ENCODE measurements around the gene OLFM4. TPM values are rescaled to one million over a fixed set of nuclear protein-coding genes. Genes with fewer than 3 reads are reported as not detected.

Gene OLFM4
- total RNA-seq, 4 donors from 2014 or later: 0.29 to 0.83 TPM; not detected in 2

GRCh38 chr13:52997951-52998876 is 30.4 kb upstream of the OLFM4 start:
- Histone ChIP-seq H3K4me1 (no peaks in the 10 kb centered on the region), H3K36me3 (no peaks in the 10 kb centered on the region), H3K9me3 (no peaks in the 10 kb centered on the region), H3K4me3 (no peak overlapping the region), H3K27me3 (no peaks in the 10 kb centered on the region), H3K27ac (no peak overlapping the region)
- 77% methylated on average over 5 of the region's 5 CpGs for WGBS
- DNase-seq (ENCODE audit: low spot score in 2 of 2): no peak
- TF ChIP-seq EP300 (IDR thresholded peaks at IDR 0.05) (no peak), CTCF (IDR thresholded peaks at IDR 0.05) (no peak)

DNA sequence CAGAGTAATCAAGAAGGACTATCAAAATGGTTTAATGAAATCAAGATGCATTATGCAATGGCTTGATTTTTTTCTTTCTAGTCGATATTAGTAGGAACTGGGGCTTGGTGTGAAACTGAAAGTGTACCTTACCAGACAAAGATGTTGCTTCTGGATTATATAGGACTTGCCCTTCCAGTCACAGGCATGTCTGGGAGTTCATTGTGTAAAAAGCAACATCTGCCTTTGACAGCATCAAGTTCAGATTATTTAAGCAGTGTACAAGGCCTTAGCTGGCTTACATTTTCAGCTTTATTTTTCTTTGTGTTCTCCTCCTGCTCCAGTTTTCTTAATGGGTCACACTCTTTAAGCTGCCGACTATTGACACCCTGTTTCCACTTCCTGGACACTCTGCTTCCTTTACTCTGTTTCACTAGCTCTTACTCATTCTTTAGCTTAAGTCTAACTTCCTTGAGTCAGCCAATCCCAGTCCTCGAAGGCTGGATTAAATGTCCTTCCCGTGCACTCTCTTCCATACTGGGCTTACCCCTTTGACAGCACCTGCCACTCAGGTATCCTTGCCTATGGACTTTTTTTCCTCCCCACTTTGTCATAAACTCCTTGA is 29.4 kb upstream of the OLFM4 start:
- no peaks in the 10 kb centered on the region for H3K4me1 ChIP-seq
- no peak overlapping the region for H3K4me3 ChIP-seq
- H3K27ac ChIP-seq: no peak overlapping the region
- DNase-seq (ENCODE audit: low spot score in 2 of 2): no peak
- WGBS: 66% methylated on average over 4 of the region's 4 CpGs
- H3K9me3 ChIP-seq: no peaks in the 10 kb centered on the region
- no peak for TF ChIP-seq CTCF (IDR thresholded peaks at IDR 0.05)
- TF ChIP-seq EP300 (IDR thresholded peaks at IDR 0.05): no peak
- H3K36me3 ChIP-seq: no peaks in the 10 kb centered on the region
- H3K27me3 ChIP-seq: no peaks in the 10 kb centered on the region

- no peaks in the 10 kb centered on the region for H3K4me1 ChIP-seq
- TF ChIP-seq CTCF (IDR thresholded peaks at IDR 0.05) (no peak), EP300 (IDR thresholded peaks at IDR 0.05) (no peak), POLR2AphosphoS5 (IDR thresholded peaks at IDR 0.05) (no peak), POLR2A (IDR thresholded peaks at IDR 0.05) (no peak)
- H3K36me3 ChIP-seq: no peaks in the 10 kb centered on the region
- no peak overlapping the region for H3K27ac ChIP-seq
- no peak for DNase-seq (ENCODE audit: low spot score in 2 of 2)
- WGBS: 64% methylated on average over 4 of the region's 4 CpGs
- H3K27me3 ChIP-seq: no peaks in the 10 kb centered on the region
- no peaks in the 10 kb centered on the region for H3K9me3 ChIP-seq
- H3K4me3 ChIP-seq: no peak overlapping the region
Measured at GRCh38 chr13:53001444-53002225, 27.0 kb upstream of the OLFM4 start.

DNA sequence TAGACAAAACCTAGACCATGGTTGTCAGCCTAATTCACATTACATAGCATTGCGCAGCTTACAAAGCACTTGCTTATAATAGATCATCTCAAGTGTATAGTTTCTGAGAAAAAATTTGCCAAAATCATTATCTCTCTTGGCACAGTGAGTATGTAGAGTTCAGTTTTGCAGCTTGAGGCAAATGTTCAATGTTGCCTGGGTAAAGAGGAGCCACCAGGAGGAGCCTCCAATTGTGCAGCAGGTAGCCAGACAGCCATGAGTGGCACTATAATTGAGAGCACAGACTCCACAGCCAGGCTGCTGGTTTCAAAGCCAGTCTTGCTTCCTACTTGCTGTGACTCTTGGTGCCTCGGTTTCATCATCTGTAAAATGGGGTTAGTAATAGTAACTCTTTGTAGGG is 24.0 kb upstream of the OLFM4 start:
- Histone ChIP-seq H3K4me1 (no peaks in the 10 kb centered on the region), H3K36me3 (no peaks in the 10 kb centered on the region), H3K4me3 (no peak overlapping the region), H3K27ac (no peak overlapping the region), H3K27me3 (no peaks in the 10 kb centered on the region), H3K9me3 (no peaks in the 10 kb centered on the region)
- WGBS: 82% methylated on average over 2 of the region's 2 CpGs
- TF ChIP-seq POLR2AphosphoS5 (IDR thresholded peaks at IDR 0.05): no peak
- DNase-seq (ENCODE audit: low spot score in 2 of 2): no peak

GRCh38 chr13:53005626-53006025 is 23.0 kb upstream of the OLFM4 start:
- no peak for DNase-seq (ENCODE audit: low spot score in 2 of 2)
- no peak for TF ChIP-seq EP300 (IDR thresholded peaks at IDR 0.05)
- no peak for TF ChIP-seq CTCF (IDR thresholded peaks at IDR 0.05)
- no peak for TF ChIP-seq POLR2A (IDR thresholded peaks at IDR 0.05)
- no peaks in the 10 kb centered on the region for H3K27me3 ChIP-seq
- 69% methylated on average over 12 of the region's 12 CpGs for WGBS
- no peaks in the 10 kb centered on the region for H3K4me1 ChIP-seq
- H3K36me3 ChIP-seq: no peaks in the 10 kb centered on the region
- no peaks in the 10 kb centered on the region for H3K9me3 ChIP-seq
- no peak overlapping the region for H3K4me3 ChIP-seq
- H3K27ac ChIP-seq: no peak overlapping the region
